Gastrocnemius medialis (tissue), 4 donors: Measurements from ENCODE around the gene SETDB1.
"Not testable (repeated sequence)": the region's sequence is repeated elsewhere in the genome, so short reads cannot be mapped to it uniquely, and the experiment has no call there.

Source experiments
- POLR2A ChIP-seq, 2 donors: fragments of 450-650 bp; IDR thresholded peaks; one replicate each; pipeline ENCODE4 v1.6.1; 2017; ENCODE audit warnings: antibody characterized with exemption in 2 of 2, mild to moderate bottlenecking in 2 of 2, moderate library complexity in 2 of 2
- TF ChIP-seq, protein P1 (sequence below), 5 experiments: fragments of 450-650 bp in 3 of 5; fragments of 200-600 bp in 2 of 5; sonication (generic) in 2 of 5; IDR thresholded peaks in 4 of 5; conservative IDR thresholded peaks in 1 of 5; 1 replicate in 4 of 5; 2 replicates in 1 of 5; pipeline ENCODE4 v1.5.1; 2016 to 2019; ENCODE audit warnings: antibody characterized with exemption in 5 of 5, mild to moderate bottlenecking in 3 of 5, moderate library complexity in 3 of 5

DNA sequence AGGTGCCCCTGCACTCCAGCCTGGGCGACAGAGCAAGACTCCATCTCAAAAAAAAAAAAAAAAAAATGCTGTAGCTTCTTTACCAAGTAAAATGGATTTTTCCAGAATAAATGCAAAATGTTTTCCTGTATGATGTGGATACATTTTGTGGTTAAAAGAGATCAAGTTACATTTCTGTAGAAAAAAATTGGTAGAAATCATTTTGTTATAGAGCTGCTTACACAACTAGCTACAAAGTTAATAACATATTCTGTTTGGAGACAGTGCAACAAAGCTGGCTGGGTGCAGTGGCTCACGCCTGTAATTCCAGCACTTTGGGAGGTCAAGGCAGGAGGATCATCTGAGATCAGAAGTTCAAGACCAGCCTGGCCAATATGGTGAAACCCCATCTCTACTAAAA is 47.2 kb upstream of the SETDB1 start:
- TF ChIP-seq, protein P1, sequence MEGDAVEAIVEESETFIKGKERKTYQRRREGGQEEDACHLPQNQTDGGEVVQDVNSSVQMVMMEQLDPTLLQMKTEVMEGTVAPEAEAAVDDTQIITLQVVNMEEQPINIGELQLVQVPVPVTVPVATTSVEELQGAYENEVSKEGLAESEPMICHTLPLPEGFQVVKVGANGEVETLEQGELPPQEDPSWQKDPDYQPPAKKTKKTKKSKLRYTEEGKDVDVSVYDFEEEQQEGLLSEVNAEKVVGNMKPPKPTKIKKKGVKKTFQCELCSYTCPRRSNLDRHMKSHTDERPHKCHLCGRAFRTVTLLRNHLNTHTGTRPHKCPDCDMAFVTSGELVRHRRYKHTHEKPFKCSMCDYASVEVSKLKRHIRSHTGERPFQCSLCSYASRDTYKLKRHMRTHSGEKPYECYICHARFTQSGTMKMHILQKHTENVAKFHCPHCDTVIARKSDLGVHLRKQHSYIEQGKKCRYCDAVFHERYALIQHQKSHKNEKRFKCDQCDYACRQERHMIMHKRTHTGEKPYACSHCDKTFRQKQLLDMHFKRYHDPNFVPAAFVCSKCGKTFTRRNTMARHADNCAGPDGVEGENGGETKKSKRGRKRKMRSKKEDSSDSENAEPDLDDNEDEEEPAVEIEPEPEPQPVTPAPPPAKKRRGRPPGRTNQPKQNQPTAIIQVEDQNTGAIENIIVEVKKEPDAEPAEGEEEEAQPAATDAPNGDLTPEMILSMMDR (IDR thresholded peaks at IDR 0.05 in 4 of 5, conservative IDR thresholded peaks at IDR 0.05 in 1 of 5) = not testable (repeated sequence)
- TF ChIP-seq POLR2A (IDR thresholded peaks at IDR 0.05) = not testable (repeated sequence)
